GM12872 (cell line): ENCODE results near the gene PGS1.

Source experiments
- CTCF ChIP-seq: IDR thresholded peaks from 3 replicates; pipeline ENCODE4 v1.5.1; 2011; ENCODE audit warnings: low read depth, mild to moderate bottlenecking, low read length, moderate library complexity; ENCODE audit not compliant: insufficient read depth

PGS1 gene

GRCh38 chr17:78430892-78431691 is 52.6 kb downstream of the PGS1 start:
- TF ChIP-seq CTCF: no peak

- no peak for TF ChIP-seq CTCF
Measured at GRCh38 chr17:78431692-78431958, 53.2 kb downstream of the PGS1 start.

GRCh38 chr17:78432226-78433012 is 54.0 kb downstream of the PGS1 start:
- TF ChIP-seq CTCF: no peak

- no peak for TF ChIP-seq CTCF
Measured at GRCh38 chr17:78433013-78433727, 54.7 kb downstream of the PGS1 start.

- no peak for TF ChIP-seq CTCF
Measured at GRCh38 chr17:78433780-78434335, 55.4 kb downstream of the PGS1 start.

- TF ChIP-seq CTCF: no peak
Measured at GRCh38 chr17:78434455-78435329, 56.2 kb downstream of the PGS1 start.
